HG03432 (cell line): ENCODE data around the gene GATA3.
"Not testable (repeated sequence)": the region's sequence is repeated elsewhere in the genome, so short reads cannot be mapped to it uniquely, and the experiment has no call there.

Experiments used
- ATAC-seq: cut with Tn5 transposase; IDR thresholded peaks from one replicate; pipeline ENCODE4 v1.9.1; 2021; ENCODE audit warnings: mild to moderate bottlenecking, moderate library complexity; ENCODE audit not compliant: unreplicated experiment

Gene GATA3

GRCh38 chr10:8054494-8055407 lies at the start of gene GATA3:
Gene GATA3 (plus strand): TSS chr10:8054688. CDS start chr10:8055656, 968 bp downstream.
- peak; percentile 48 for ATAC-seq

GRCh38 chr10:8006274-8006999 lies 48.1 kb upstream of the GATA3 start:
- ATAC-seq: peak; percentile 79

GRCh38 chr10:8009031-8009430 lies 45.5 kb upstream of the GATA3 start:
- ATAC-seq: no peak

- no peak for ATAC-seq
Observed at GRCh38 chr10:8013006-8013405, 41.5 kb upstream of the GATA3 start.

- no peak for ATAC-seq
Observed at GRCh38 chr10:8013619-8014018, 40.9 kb upstream of the GATA3 start.

- no peak for ATAC-seq
Observed at GRCh38 chr10:8014649-8015048, 39.8 kb upstream of the GATA3 start.

GRCh38 chr10:8017277-8017676 lies 37.2 kb upstream of the GATA3 start:
- no peak for ATAC-seq

GRCh38 chr10:8023321-8023720 lies 31.2 kb upstream of the GATA3 start:
- ATAC-seq: no peak

- ATAC-seq: no peak
Observed at GRCh38 chr10:8023851-8024250, 30.6 kb upstream of the GATA3 start.

GRCh38 chr10:8026349-8027259 lies 27.9 kb upstream of the GATA3 start:
- ATAC-seq: peak; percentile 37

- not testable (repeated sequence) for ATAC-seq
Observed at GRCh38 chr10:8031211-8031610, 23.3 kb upstream of the GATA3 start.

GRCh38 chr10:8032558-8032957 lies 21.9 kb upstream of the GATA3 start:
- ATAC-seq: no peak

- ATAC-seq: no peak
Observed at GRCh38 chr10:8033812-8034465, 20.5 kb upstream of the GATA3 start.

GRCh38 chr10:8034466-8035005 lies 20.0 kb upstream of the GATA3 start:
- no peak for ATAC-seq

- ATAC-seq: no peak
Observed at GRCh38 chr10:8035006-8035640, 19.4 kb upstream of the GATA3 start.

GRCh38 chr10:8035641-8036470 lies 18.6 kb upstream of the GATA3 start:
- ATAC-seq: no peak

GRCh38 chr10:8036506-8037198 lies 17.8 kb upstream of the GATA3 start:
- no peak for ATAC-seq

GRCh38 chr10:8037199-8037801 lies 17.2 kb upstream of the GATA3 start:
- ATAC-seq: no peak
